Right ventricle myocardium inferior (tissue), 1 donor: Measurements from ENCODE around the gene ECEL1. TPM values are rescaled to one million over a fixed set of nuclear protein-coding genes. Genes with fewer than 3 reads are reported as not detected.

Source experiments
- ATAC-seq: fragments of 200-7000 bp; cut with Tn5 transposase; one replicate; pipeline ENCODE4 v1.9.1; 2020; ENCODE audit warnings: mild to moderate bottlenecking, moderate library complexity
- DNase-seq: peaks from one replicate; pipeline ENCODE4 v3.0.0; 2021; ENCODE audit errors: missing footprints
- intact Hi-C: fragments of 100-400 bp; cut with DNase I; formaldehyde crosslinking; loops from one replicate; pipeline ENCODE4 v1.11.0; 2022
- total RNA-seq: library from RNA; stranded (reverse); fragmentation: NEBNext Ultra II Directional; extraction: Animal tissue kit (Norgen Biotek cat#: 25700); gene quantifications from one replicate; pipeline ENCODE4 v1.2.1, GENCODE V29; 2021
- donor health status: DM: no; HTN: yes; CAD: no; lungs with severe emphysema.

The ECEL1 gene
- total RNA-seq, 1 donor from 2014 or later = not detected

- DNase-seq (no peak), ATAC-seq (peak; percentile 46)
- intact Hi-C loops = no loop called here
Measured at GRCh38 chr2:232502911-232503808, 15.5 kb upstream of the ECEL1 start.

DNA sequence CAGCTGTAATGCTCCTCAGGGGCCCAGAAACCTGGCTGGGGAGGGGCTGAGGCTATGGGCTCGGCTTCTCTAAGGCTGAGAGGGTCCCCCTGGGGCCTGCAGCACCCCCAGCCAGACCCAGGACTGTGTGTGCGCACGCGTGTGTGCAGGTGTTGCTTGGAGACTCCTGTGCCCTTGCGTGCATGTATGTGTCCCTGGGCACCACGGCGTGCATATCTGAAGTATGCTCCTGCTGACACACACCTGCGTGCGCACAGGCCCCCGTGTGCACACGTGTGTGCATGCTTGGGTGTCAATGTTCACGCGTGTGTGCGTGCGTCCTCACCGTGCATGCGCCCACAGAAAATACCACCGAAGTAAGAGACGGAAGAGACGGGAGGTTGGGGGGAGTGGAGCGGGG is 14.9 kb upstream of the ECEL1 start:
- intact Hi-C loops = no loop called here
- no peak for DNase-seq
- no peak for ATAC-seq

DNA sequence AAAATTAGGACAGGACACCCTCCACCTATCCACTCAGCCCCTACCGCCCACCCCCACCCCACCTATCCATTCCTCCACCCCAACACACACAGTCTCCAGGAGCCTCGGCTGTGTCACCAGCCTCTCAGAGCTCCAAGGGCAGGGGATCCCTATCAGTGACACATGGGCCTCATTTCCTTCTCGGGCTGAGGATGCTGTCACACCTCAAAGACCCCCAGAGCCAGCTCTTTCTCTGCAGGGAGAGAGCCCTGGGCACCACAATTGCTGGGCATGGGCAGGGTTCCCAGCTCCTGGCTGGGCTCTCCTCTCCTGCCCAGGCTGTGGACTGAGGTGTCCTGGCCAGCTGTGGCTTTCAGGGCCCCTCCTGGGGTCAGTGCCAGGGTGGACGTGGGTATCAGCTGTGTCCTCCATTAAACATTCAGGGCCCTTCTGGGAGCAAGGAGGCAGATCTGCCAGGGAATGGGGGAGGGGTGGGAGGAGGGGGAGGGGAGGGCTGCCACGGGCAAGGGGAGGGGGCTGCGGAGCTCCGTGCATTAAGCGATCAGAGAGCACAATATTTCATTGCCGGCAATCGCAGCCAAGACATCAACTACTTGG is 14.3 kb upstream of the ECEL1 start:
- intact Hi-C loops = no loop called here
- ATAC-seq (no peak), DNase-seq (no peak)

- intact Hi-C loops = no loop called here
- DNase-seq = no peak
- ATAC-seq = no peak
Measured at GRCh38 chr2:232501331-232501771, 13.7 kb upstream of the ECEL1 start.

GRCh38 chr2:232498452-232498851 is 10.8 kb upstream of the ECEL1 start:
- ATAC-seq (no peak), DNase-seq (no peak)
- intact Hi-C loops = no loop called here

DNA sequence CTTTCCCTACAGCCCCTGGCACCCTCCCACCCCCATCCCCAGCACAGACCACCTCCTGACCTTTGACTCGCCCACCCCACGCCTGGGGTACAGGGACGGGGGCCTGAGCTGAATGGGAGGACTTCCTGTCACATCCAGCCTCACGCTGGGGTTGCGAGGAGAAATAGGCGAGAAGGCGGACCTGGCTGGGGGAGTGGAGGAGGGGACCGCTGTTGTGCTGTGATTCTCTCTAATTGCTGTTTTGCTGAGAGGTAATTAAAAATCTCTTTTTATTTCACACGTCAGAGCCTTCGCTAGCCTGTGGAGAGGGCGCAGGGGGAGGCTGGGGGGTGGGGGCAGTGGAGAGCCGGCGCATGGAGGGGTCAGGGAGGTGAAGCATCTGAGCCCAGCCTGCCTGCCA is 9.7 kb upstream of the ECEL1 start:
- intact Hi-C loops = no loop called here
- DNase-seq (no peak), ATAC-seq (no peak)

DNA sequence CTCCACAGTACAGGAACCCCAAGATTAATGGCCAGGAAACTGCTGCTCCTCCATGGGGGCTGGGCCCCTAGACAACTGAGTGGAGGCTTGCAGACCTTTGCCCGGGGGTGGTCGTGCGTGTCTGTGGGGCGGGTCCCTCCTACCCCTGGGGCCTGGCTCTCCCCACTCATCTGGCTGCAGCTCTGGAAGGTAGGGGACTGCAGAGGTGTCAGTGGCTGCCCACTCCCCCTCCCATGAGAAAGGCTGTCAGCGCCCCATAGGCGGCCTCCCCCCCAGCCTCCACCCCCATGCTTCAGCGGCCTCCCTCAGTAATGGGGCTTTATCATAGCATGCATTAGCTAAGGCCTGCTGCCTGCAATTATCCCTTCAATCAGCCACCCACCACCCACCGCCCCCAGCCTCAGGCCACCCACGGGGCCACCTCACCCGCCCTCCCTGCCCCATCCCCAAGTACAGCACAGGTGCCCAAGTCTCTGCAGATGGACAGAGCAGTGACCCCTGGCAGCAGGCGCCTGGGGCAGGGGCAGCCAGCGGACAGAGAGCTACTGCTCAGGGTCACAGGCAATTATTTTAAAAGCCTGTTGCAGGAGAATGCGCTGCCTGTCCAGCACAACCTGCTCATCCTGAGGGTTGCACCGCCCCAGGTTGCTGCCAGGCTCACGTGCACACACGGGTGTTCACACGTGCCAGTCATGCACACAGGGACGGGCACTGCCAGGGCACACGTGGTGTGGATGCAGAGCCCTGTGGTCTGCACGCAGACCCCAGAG is 9.1 kb upstream of the ECEL1 start:
- ATAC-seq = no peak
- intact Hi-C loops = no loop called here
- DNase-seq = no peak

GRCh38 chr2:232495292-232495691 is 7.7 kb upstream of the ECEL1 start:
- no peak for ATAC-seq
- DNase-seq = no peak
- intact Hi-C loops = no loop called here

DNA sequence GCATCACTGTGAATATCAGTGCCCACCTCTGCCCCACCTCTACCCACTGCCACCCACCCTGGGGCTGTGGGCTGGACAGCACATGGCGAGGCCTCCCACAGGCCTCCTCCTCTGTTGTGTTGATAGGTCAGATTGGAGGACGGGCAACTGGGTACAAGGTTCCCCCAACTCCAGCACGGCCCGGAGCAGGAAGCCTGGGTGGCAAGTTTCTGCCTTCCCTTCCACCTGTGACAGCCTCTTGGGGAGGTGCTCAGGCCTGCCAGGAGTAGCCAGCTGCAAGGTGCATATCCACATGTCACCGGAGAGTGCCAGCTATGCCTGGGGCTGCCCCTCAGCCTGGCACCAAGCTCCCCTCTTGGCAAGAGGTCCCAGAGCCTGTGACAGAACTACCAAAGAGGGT is 6.9 kb upstream of the ECEL1 start:
- intact Hi-C loops = no loop called here
- DNase-seq (peak; percentile 25), ATAC-seq (no peak)

DNA sequence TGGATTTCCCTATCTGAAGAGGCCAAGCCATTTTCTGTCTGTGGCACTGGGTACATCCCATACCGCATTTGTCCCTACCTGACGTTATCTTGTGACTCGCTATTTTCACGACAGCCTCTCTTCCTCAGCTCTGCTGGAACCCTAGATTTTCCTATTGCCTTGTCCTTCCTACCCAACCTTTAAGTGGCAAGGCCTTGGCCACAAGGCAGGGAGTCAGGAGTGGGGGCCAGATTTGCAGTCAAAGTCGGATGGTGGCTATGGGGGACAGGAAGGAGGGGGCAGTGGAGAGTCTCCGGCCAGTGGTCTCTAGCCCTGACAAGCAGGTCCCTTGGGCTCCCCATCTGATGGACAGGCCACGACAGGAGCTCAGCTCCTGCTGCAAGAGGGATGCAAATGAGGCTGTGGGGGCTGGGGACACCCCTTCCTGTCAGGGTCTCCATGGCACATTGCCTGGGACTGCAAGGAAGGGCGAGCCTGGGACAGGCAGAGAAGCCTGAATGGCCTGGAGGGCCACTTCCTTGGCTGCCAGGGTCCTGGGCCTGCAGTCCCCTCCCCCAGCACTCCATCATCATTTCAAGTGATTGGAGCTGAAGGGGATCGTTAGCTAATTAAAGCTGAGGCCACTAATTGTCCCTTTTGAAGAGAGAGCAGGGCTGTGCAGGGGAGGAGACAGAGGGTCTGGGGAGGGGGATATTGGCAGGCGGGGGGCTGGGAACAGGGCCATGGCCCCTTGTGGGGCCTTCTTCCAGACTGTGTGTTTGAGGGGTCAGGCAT is 6.3 kb upstream of the ECEL1 start:
- intact Hi-C loops = no loop called here
- peak; percentile 4 for DNase-seq
- ATAC-seq = no peak

DNA sequence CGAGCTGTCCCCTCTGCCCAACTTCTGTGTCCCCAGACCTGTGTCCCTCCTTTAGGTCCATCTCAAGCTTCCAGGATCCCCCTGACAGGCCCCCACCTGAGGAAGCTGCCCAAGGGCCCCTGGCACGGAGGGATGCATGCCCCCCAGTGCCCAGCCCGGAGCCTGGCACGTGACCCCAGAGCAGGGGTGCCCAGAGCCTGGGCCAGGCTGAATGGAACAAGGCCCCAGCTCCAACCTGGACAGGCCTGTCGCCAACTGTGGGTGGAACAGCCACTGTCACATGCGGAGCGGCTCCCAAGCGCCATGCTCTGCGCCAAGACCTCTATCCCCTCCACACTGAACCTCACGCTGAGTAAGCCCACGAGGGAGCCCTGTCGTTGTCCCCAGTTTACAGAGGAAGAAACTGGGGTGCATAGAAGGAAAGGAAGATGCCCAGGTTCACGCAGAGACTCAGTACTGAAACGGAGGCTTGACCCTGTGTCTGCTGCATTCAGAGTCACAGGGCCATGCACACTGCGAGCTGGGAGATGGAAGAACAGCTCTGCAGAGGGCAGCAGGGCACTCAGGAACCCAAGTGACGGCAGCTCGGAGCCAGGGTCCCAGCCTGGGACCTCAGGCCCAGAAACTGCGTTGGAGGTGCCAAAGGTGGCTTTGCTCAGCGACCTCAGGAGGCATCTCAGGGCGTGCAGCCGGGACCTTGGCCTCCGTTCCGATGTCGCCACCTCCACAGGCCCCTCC is 5.5 kb upstream of the ECEL1 start:
- intact Hi-C loops = no loop called here
- DNase-seq (peak; percentile 23), ATAC-seq (no peak)

- DNase-seq (peak; percentile 37), ATAC-seq (no peak)
- intact Hi-C loops = no loop called here
Measured at GRCh38 chr2:232492236-232492848, 4.7 kb upstream of the ECEL1 start.

DNA sequence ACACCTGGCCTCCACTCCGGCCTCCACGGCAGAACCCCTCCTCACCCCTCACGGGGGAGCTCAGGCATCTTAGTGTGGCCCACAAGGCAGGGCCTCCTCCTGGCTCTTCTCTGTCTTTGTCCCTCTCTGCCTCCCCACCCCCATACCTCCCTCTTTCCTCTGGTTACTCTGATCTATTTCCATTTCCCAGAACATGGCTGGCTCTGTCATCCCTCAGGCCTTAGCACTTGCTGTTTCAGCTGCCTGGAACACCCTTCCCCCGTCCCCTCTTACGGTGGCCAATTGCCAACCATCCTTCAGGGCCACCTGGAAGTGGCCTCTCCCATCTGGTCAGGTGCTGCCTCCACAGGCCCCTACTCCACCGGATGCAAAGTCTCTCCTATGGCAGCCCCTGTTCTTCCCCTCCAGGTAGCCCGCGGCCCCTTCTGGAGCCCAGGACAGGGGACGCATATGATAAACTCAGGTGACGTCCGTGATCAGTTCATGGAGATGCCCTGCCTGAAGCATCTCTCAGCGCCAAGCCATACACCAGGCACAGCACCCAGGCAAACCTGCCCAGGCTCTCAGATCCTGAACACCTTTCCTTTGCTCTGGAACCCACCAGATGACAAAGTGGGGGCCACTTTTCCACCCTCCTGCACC is 3.6 kb upstream of the ECEL1 start:
- no peak for ATAC-seq
- peak; percentile 50 for DNase-seq
- intact Hi-C loops = no loop called here

DNA sequence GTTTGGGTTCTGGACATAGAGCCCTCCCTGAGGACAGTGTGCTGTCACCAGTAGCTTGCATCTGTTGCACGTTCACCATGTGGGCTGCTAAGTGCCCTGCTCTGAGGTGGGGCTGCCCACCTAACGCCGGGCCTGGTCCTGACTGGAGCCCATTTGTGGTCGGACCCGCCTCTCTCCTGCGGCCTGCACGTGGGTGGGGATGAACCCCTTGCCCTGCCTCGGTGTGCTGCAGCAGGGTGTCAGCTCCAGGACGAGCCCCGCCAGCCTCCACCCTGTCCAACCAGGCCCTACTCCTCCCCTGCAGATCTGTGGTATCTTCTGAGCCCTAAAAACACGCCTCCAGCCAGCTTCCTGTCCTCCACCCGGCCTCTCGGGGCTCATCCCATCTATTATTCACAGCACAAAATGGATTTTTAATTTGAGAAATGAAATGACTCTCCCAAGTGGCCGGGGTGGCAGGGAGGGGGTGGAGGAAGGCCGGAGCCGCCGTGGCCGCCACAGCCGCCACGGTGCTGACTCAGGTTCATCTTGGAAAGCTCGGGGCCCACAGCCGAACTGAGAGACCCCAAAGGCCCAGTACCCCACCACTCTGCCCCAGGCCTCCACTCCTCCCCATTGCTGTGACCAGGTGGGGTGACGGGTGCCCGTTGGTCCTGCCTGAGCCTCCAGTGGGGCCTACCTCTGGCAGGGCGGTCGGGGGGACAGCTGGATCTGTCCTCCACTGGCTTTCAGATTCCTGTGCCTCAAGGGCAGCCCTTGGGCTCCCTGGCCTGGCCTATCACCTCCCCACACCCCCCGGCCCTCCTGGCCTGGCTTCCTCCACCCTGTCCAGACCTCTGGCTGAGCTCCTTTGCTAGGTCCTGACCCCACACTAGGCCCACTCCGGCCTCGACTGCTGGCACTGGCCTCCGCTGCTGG is 2.8 kb upstream of the ECEL1 start:
- ATAC-seq (no peak), DNase-seq (no peak)
- intact Hi-C loops = no loop called here

- intact Hi-C loops = no loop called here
- no peak for ATAC-seq
Measured at GRCh38 chr2:232489516-232490220, 2.0 kb upstream of the ECEL1 start.

More at GRCh38 chr2:232489516-232490220, 2.0 kb upstream of the ECEL1 start:
- no peak for DNase-seq
